ENCODE measurements around the gene KRT84.

DNA sequence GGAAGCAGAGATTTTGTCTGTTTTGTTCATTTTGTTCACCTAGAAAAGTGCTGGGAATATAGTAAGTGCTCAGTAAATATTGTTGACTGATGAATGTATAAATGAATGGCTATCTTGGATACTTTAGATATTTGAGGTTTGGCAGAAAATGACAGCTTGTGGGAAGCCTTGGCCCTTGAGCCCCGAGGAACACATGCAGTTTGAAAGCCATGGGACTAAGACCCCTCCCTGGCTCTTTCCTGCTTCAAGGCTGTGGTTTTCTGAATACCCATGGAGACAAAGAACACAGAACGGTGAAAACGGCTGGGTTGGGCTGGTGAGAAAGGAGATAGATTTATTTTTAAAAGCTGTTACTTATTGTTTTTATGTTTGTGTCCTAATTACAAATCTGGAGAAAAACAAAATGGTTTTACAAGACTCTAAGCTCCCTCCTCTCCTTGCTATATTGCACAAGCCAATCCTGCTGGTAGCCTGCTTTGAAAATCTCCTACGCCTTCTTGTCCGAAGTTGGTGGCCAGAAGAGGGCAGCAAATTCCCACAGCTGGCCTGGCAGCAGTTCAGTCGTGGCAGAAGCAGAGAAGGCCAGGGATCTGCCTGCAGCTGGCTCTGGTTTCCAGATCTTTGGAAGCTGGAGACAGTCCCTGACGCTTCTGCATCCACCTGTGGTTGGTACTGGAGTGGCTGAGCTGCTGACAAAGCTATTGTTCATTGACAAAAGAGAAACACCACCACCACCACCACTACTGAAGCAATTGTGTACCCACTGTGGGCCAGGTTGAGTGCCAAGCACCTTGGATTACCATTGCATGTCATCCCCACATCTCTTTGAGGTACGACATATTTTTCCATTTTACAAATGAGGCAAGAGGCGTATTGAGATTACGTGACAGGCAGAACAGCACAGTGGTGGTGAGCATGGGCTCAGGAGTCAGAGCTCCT, 13.0 kb downstream of the KRT84 start:
- TF ChIP-seq ATF1 (CRISPR knock-in tag; IDR thresholded peaks at IDR 0.05) (no peak), ATF1 (tag; IDR thresholded peaks at IDR 0.05) (no peak), ELF4 (CRISPR knock-in tag; IDR thresholded peaks at IDR 0.05) (no peak), MXI1 (IDR thresholded peaks at IDR 0.05; ENCODE audit: low read depth, low read length) (no peak), ZSCAN29 (IDR thresholded peaks at IDR 0.05) (no peak), ZNF175 (CRISPR knock-in tag; IDR thresholded peaks at IDR 0.05; ENCODE audit: low read depth) (no peak), ZNF224 (CRISPR knock-in tag; IDR thresholded peaks at IDR 0.05) (no peak), NR1H2 (CRISPR knock-in tag; IDR thresholded peaks at IDR 0.05) (no peak)
- TF ChIP-seq, protein P1, sequence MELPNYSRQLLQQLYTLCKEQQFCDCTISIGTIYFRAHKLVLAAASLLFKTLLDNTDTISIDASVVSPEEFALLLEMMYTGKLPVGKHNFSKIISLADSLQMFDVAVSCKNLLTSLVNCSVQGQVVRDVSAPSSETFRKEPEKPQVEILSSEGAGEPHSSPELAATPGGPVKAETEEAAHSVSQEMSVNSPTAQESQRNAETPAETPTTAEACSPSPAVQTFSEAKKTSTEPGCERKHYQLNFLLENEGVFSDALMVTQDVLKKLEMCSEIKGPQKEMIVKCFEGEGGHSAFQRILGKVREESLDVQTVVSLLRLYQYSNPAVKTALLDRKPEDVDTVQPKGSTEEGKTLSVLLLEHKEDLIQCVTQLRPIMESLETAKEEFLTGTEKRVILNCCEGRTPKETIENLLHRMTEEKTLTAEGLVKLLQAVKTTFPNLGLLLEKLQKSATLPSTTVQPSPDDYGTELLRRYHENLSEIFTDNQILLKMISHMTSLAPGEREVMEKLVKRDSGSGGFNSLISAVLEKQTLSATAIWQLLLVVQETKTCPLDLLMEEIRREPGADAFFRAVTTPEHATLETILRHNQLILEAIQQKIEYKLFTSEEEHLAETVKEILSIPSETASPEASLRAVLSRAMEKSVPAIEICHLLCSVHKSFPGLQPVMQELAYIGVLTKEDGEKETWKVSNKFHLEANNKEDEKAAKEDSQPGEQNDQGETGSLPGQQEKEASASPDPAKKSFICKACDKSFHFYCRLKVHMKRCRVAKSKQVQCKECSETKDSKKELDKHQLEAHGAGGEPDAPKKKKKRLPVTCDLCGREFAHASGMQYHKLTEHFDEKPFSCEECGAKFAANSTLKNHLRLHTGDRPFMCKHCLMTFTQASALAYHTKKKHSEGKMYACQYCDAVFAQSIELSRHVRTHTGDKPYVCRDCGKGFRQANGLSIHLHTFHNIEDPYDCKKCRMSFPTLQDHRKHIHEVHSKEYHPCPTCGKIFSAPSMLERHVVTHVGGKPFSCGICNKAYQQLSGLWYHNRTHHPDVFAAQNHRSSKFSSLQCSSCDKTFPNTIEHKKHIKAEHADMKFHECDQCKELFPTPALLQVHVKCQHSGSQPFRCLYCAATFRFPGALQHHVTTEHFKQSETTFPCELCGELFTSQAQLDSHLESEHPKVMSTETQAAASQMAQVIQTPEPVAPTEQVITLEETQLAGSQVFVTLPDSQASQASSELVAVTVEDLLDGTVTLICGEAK (IDR thresholded peaks at IDR 0.05) = no peak
- TF ChIP-seq, protein P1 (CRISPR knock-in tag; IDR thresholded peaks at IDR 0.05) = no peak
- TF ChIP-seq, protein P2, sequence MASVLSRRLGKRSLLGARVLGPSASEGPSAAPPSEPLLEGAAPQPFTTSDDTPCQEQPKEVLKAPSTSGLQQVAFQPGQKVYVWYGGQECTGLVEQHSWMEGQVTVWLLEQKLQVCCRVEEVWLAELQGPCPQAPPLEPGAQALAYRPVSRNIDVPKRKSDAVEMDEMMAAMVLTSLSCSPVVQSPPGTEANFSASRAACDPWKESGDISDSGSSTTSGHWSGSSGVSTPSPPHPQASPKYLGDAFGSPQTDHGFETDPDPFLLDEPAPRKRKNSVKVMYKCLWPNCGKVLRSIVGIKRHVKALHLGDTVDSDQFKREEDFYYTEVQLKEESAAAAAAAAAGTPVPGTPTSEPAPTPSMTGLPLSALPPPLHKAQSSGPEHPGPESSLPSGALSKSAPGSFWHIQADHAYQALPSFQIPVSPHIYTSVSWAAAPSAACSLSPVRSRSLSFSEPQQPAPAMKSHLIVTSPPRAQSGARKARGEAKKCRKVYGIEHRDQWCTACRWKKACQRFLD (CRISPR knock-in tag; IDR thresholded peaks at IDR 0.05) = no peak
- TF ChIP-seq, protein P3, sequence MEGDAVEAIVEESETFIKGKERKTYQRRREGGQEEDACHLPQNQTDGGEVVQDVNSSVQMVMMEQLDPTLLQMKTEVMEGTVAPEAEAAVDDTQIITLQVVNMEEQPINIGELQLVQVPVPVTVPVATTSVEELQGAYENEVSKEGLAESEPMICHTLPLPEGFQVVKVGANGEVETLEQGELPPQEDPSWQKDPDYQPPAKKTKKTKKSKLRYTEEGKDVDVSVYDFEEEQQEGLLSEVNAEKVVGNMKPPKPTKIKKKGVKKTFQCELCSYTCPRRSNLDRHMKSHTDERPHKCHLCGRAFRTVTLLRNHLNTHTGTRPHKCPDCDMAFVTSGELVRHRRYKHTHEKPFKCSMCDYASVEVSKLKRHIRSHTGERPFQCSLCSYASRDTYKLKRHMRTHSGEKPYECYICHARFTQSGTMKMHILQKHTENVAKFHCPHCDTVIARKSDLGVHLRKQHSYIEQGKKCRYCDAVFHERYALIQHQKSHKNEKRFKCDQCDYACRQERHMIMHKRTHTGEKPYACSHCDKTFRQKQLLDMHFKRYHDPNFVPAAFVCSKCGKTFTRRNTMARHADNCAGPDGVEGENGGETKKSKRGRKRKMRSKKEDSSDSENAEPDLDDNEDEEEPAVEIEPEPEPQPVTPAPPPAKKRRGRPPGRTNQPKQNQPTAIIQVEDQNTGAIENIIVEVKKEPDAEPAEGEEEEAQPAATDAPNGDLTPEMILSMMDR (IDR thresholded peaks at IDR 0.05 in 2 of 3, conservative IDR thresholded peaks at IDR 0.05 in 1 of 3; ENCODE audit: insufficient read depth in 2 of 3, low read depth in 1 of 3, low read length in 3 of 3) = peak; percentile 61 to 81 (median 80)
